NT2/D1 (cell line): ENCODE results near the gene FAM89A.

Experiments used
- DNase-seq: peaks from one replicate; pipeline ENCODE4 v3.0.0-alpha.2; 2011; ENCODE audit warnings: low read depth, low spot score
- H3K27me3 ChIP-seq: 2 replicates; pipeline ENCODE4 v1.6.0; 2011; ENCODE audit warnings: mild to moderate bottlenecking; ENCODE audit not compliant: insufficient read length, insufficient read depth
- H3K36me3 ChIP-seq: 2 replicates; pipeline ENCODE4 v1.6.1; 2011; ENCODE audit warnings: mild to moderate bottlenecking, low read length, mixed read lengths; ENCODE audit not compliant: insufficient read depth, insufficient read length
- H3K4me1 ChIP-seq: 2 replicates; pipeline ENCODE4 v1.5.1; 2011; ENCODE audit not compliant: insufficient read depth, insufficient read length
- H3K4me3 ChIP-seq: 2 replicates; pipeline ENCODE4 v1.5.1; 2011; ENCODE audit warnings: low read depth; ENCODE audit not compliant: insufficient read length
- H3K9ac ChIP-seq: 2 replicates; pipeline ENCODE4 v1.6.0; 2011; ENCODE audit warnings: low read depth; ENCODE audit not compliant: insufficient read length
- H3K9me3 ChIP-seq: 2 replicates; pipeline ENCODE4 v1.5.1; 2011; ENCODE audit warnings: mild to moderate bottlenecking, low read length; ENCODE audit not compliant: insufficient read depth
- SUZ12 ChIP-seq: IDR thresholded peaks from 2 replicates; pipeline ENCODE4 v1.6.1; 2011; ENCODE audit not compliant: insufficient read length, insufficient read depth; ENCODE audit errors: extremely low read depth
- YY1 ChIP-seq: IDR thresholded peaks from 2 replicates; pipeline ENCODE4 v1.6.1; 2011; ENCODE audit not compliant: insufficient read length, insufficient read depth
- ZNF274 ChIP-seq: IDR thresholded peaks from 2 replicates; pipeline ENCODE4 v1.6.1; 2011; ENCODE audit warnings: mild to moderate bottlenecking, low read depth, low read length

The FAM89A gene

GRCh38 chr1:231040019-231040799 is at the start of gene FAM89A:
Gene FAM89A (minus strand): TSS chr1:231040254. CDS start chr1:231040211, 43 bp downstream.
- Histone ChIP-seq H3K36me3 (no peaks in the 10 kb centered on the region), H3K27me3 (peaks cover 53% of the 10 kb centered on the region), H3K9ac (peak within 1 kb of the TSS; percentile 80), H3K9me3 (peaks cover 10% of the 10 kb centered on the region), H3K4me3 (peak within 1 kb of the TSS; percentile 71), H3K4me1 (peaks cover 4% of the 10 kb centered on the region)
- DNase-seq: no peak
- TF ChIP-seq ZNF274 (no peak), SUZ12 (no peak), YY1 (no peak)

- Histone ChIP-seq H3K4me1 (no peaks in the 10 kb centered on the region), H3K9ac (no peak overlapping the region), H3K36me3 (no peaks in the 10 kb centered on the region), H3K4me3 (no peak overlapping the region), H3K27me3 (no peaks in the 10 kb centered on the region), H3K9me3 (no peaks in the 10 kb centered on the region)
- TF ChIP-seq SUZ12: no peak
- no peak for TF ChIP-seq YY1
- TF ChIP-seq ZNF274: no peak
- no peak for DNase-seq
Observed at GRCh38 chr1:231084353-231084752, 44.3 kb upstream of the FAM89A start.

DNA sequence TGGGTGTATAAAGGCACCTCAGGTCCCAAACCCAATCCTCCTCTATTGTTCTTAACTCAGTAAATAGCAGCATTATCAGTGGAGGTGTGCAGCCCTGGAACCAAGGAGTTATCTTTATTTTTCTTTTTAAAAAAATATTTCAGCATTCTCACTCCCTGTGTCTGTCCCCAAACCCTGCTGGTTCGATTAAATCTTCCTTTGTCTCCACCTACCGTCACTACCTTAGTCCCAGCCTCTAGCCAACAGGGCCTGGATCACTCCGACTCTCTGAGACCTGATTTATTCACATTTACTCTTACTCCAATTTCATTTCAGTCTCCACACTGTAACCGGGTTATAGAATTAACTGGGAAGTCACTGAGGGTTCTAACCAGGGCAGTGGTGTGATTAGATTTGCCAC is 39.1 kb upstream of the FAM89A start:
- H3K9ac ChIP-seq: no peak overlapping the region
- DNase-seq: no peak
- H3K4me3 ChIP-seq: no peak overlapping the region
- TF ChIP-seq SUZ12 (no peak), YY1 (no peak), ZNF274 (no peak)
- peaks cover 12% of the 10 kb centered on the region for H3K27me3 ChIP-seq
- no peaks in the 10 kb centered on the region for H3K4me1 ChIP-seq
- H3K36me3 ChIP-seq: no peaks in the 10 kb centered on the region
- no peaks in the 10 kb centered on the region for H3K9me3 ChIP-seq

DNA sequence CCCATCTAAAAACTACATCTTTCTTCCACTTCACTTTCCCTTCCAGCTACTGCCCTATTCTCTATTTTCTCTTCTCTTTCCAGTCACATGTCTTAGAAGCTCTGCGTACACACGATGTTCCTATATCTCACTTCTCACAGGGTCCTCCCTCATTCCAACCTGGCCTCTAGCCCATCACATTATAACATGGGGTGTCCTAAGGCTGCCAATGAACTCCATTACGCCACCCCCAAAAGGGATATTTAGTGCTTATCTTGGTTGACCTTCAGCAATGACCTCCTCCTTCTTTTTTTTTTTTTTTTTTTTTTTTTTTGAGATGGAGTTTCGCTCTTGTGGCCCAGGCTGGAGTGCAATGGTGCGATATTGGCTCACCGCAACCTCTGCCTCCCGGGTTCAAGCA is 38.2 kb upstream of the FAM89A start:
- Histone ChIP-seq H3K4me1 (no peaks in the 10 kb centered on the region), H3K9me3 (no peaks in the 10 kb centered on the region), H3K9ac (no peak overlapping the region), H3K36me3 (no peaks in the 10 kb centered on the region), H3K4me3 (no peak overlapping the region), H3K27me3 (peaks cover 12% of the 10 kb centered on the region)
- no peak for TF ChIP-seq SUZ12
- TF ChIP-seq YY1: no peak
- no peak for TF ChIP-seq ZNF274
- no peak for DNase-seq

DNA sequence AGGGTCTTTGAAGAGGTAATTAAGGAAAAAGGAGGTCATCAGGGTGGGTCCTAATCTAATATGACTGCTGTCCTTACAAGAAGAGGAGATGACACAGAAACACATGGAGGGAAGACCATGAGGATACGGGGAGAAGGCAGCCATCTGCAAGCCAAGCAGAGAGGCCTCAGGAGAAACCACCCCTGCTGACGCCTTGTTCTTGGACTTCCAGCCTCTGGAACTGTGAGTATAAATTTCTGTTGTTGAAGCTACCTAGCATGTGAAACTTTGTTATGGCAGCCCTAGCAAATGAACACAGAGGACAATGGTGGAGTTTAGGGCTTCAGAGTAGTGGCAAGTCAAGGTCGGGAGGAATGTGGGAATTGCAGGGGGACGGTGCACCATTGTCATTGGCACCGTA is 36.7 kb upstream of the FAM89A start:
- DNase-seq: no peak
- Histone ChIP-seq H3K9me3 (no peaks in the 10 kb centered on the region), H3K4me3 (no peak overlapping the region), H3K27me3 (peaks cover 12% of the 10 kb centered on the region), H3K36me3 (no peaks in the 10 kb centered on the region), H3K9ac (no peak overlapping the region), H3K4me1 (no peaks in the 10 kb centered on the region)
- TF ChIP-seq YY1 (no peak), SUZ12 (no peak), ZNF274 (no peak)

DNA sequence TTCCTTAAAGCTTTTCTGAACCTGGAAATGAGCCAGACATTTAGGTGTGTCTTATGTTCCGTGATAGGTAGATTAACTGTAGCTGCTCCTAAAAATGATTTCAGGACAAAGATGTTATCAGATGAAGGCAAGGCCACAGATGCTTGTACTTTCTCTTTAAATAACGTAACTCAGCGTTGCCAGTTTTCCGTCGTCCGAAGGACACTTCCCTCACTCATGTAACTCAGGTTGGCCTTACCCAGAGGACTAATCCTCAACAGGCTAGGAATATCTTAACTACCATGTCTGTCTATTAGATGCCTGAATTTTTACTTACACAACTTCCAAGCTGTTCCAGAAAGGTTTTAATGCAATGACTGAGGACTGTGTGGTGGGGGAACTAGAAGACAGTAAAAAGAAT is 35.4 kb upstream of the FAM89A start:
- no peak for DNase-seq
- Histone ChIP-seq H3K9ac (no peak overlapping the region), H3K36me3 (no peaks in the 10 kb centered on the region), H3K4me3 (no peak overlapping the region), H3K27me3 (peaks cover 12% of the 10 kb centered on the region), H3K4me1 (no peaks in the 10 kb centered on the region), H3K9me3 (no peaks in the 10 kb centered on the region)
- TF ChIP-seq SUZ12 (no peak), ZNF274 (no peak), YY1 (no peak)

GRCh38 chr1:231075020-231075419 is 35.0 kb upstream of the FAM89A start:
- no peaks in the 10 kb centered on the region for H3K36me3 ChIP-seq

GRCh38 chr1:231074046-231074445 is 34.0 kb upstream of the FAM89A start:
- Histone ChIP-seq H3K4me1 (no peaks in the 10 kb centered on the region), H3K9me3 (no peaks in the 10 kb centered on the region), H3K4me3 (no peak overlapping the region), H3K27me3 (peaks cover 12% of the 10 kb centered on the region), H3K36me3 (no peaks in the 10 kb centered on the region), H3K9ac (no peak overlapping the region)
- DNase-seq: no peak
- TF ChIP-seq SUZ12 (no peak), ZNF274 (no peak), YY1 (no peak)

More at GRCh38 chr1:231075020-231075419, 35.0 kb upstream of the FAM89A start:
- TF ChIP-seq SUZ12: no peak
- no peak for TF ChIP-seq ZNF274
- no peak for TF ChIP-seq YY1
- Histone ChIP-seq H3K9ac (no peak overlapping the region), H3K9me3 (no peaks in the 10 kb centered on the region), H3K4me3 (no peak overlapping the region), H3K27me3 (peaks cover 12% of the 10 kb centered on the region), H3K4me1 (no peaks in the 10 kb centered on the region)
- no peak for DNase-seq
